Measurements from ENCODE around the gene FARS2.
"Not testable (repeated sequence)": the region's sequence is repeated elsewhere in the genome, so short reads cannot be mapped to it uniquely, and the experiment has no call there.

FARS2 gene

DNA sequence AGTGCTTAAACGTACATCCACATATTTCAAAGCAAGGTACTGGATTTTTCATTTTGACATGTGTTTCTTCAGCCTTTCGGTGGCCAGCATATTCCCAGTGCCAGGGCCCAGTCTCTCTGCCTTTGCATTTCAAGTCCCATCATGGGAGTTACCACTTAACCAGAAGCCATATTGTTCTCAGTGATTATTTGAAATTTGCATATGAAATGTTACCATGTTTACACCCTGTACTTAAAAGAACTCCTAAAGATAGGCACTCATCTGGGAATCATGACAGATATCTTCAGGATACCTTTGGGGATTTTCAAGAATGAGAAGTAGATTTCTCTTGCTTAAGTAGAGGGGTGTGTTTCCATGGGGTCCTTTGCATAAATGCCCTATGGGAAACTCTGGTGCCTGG, 377.9 kb downstream of the FARS2 start:
- DNase-seq = no peak

DNA sequence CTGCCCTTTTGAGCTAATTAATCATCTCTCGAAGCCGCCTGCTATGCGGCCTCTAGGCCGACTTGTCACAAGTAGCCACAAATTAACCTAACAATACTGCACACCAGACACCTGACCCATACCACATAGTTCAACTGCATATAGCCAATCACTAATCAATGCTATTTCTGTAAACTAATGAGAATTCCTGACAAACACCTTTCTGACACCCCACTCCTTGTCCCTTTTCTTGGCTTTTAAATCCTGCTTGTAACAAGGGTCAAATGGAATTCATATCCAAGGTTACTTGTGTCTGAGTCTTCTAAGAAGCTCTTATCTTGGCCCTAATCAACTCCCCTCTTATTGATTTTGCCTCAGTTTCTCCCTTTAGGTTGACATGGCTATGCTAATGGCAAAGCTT, 379.3 kb downstream of the FARS2 start:
- no peak for DNase-seq

DNA sequence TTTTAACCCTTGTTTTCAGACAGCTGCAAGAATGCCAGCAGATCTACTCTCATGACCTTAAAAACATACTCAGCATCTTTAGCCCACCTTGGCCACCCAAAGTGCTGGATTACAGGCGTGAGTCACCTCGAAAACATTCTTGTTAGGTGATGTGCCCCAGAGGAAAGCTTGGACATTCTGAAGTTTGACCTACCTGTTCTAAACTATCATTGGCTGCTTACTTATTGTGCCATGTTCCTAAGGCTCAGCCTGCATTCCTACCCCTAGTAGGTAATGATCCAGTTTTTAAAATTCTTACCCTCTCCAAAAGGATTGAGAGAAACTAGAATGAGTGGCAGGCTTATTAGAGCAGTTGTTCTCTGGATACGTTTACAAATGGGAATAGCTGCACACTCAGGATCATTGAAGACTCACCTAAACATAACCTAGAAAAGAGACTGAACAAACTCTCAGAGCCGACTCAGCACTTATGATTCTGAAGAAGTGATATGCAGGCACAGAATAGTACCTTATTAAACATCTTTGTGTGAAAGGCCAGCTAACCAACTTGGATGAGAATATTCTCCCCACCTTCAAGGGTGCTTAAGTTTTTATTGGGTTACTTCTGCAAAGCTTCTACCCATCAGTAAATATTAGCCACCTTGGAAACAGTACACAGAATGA, 383.3 kb downstream of the FARS2 start:
- no peak for DNase-seq

DNA sequence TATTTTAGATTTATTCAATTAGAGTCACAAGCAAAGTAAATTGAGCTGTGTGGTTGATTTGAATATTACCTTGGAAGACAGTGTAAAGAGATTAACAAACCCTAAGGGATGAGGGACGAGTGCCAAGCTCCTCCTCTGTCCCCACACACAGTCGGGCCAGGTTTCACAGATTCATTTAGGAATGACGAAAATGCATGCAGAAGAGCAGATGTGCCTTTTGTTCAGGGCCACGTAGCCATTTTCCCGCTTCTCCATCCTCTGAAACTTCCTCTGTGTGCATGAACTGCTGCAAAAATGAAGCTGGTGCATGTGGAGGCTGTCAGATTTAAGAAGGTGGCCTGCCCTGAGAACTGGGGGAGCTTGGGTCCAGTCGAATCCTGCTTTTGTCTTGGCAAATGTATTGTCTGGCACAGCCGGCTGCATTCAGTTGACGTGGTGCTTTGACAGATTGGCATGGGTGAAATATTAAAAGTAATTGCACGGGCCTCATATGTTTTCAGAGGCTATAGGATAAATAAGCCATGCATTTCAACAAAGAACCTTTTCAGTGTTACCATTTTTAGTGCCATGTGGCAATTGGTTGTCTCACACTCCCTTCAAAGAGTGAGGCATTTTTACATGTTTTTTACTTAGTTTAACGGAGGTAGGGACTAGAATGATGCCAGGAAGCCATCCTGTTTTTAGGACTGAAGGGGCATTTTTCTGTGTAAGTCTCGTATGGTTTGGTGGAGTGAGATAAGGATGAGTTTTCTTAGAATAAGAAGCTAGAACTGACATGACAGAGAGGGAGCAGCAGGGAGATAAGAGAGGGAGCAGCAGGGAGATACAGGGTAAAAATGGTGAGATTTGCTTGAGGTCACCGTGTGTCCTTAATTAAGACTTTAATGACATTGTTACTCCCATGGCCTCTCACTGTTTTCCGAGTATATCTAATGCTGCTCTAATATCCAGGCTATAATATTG, 384.3 kb downstream of the FARS2 start:
- DNase-seq = peak in 1 of 14 donors; percentile 24

DNA sequence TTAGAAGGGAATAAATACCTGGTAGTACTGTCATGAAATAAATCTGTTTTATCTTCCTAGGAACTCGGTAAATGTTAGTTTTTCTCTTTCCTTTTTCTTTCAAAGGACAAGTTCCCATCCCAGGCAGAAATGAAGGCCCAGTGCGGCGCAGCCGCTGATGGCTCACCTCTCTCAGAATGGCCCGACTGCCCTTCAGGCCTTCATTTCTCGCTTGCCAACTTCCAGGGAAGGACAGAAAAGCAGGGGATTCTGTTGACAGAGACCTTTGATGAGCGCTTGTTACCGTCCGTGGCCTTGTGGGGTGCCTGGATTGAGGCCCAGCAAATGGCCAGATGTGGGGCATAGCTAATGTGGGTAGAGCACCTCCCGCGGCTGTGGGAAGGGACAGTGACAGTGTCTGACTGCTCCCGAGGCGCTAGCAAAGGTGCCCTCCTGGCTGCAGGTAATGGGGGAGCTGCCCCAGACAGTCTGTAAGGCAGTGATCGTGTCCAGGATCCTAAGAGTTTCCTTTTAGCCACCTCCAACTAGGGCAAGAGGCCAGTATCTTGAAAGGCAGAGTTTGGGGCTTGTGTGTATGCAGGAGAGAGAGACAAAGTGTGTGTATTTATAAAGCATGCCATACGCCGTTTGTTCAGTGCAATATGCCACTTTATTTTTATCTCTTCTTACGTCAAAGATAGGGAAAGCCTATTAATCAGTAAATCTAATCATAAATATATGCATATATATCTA, 391.3 kb downstream of the FARS2 start:
- no peak for DNase-seq

DNA sequence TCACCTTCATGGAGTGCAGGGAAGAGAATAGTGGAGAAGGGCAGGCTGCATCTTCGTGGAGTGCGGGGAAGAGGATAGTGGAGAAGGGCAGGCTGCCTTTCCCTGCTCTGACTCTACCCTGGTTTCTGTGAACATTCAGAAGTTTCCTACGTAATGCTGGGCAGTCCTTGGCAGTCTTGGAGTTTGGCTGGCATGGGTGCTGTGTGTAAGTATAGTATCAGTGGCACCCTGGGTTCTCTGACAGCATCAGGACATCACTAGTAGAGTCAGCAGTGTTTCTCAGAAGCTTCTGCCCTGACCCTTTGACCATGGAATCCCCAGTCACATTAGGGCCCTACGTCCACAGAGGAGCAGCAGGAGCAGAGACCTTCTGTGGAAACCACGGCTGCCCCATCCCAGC, 392.5 kb downstream of the FARS2 start:
- DNase-seq = no peak

DNA sequence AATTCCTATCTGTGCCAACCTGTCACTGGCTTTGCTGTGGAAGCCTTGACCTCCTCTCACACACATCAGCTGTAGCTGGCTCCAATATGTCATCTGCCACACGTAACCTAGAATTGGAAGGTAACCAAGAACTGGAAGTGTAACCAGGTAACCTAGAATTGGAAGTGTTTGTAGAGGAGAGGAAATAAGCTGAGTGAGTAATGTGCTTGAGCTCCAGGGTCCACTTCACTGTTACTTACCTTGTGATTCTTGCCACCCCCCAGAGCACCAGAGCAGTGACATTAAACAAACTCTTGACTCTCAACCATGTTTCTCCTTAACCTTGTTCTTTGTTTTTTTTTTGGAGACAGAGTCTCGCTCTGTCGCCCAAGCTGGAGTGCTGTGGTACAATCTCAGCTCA, 394.9 kb downstream of the FARS2 start:
- no peak for DNase-seq

DNA sequence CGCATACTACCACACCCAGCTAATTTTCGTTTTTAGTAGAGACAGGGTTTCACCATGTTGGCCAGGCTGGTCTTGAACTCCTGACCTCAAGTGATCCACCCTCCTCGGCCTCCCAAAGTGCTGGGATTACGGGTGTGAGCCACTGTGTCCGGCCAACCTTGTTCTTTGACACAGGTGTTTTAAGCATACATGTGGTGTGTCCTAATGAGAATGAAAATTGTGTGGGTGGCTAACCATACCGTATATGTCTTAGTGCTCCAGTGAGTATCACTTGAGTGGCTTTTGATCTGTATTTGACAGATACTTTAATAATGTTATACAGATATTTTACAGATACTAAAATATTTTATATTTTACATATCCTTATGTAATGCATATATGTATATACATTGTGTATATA, 395.4 kb downstream of the FARS2 start:
- not testable (repeated sequence) for DNase-seq

DNA sequence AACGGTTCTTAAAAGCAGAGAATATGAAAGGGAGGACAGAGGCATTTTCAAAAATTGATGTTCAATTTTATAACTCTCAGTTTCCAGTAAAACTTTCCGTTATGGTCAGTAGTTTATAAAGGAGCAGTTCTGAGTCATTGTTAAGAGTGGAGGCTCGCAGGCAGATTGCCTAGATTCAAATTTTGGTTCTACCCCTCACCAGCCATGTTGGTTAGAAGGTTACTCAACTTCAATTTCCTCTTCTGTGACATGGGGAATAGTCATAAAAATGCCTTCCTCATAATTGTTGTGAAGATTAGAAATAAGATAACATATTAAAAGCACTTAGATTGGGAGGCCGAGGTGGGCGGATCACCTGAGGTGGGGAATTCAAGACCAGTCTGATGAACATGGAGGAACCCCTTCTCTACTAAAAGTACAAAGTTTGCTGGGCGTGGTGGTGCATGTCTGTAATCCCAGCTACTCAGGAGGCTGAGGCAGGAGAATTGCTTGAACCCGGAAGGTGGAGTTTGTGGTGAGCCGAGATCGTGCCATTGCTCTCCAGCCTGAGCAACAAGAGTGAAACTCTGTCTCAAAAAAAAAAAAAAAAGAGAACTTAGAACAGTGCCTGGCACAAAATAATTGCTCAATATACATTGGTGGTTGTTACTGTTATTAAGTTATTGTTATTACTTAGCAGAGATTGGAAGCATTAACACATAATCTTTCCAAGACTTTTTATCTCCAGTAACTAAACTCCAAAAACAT, 396.5 kb downstream of the FARS2 start:
- DNase-seq = no peak

DNA sequence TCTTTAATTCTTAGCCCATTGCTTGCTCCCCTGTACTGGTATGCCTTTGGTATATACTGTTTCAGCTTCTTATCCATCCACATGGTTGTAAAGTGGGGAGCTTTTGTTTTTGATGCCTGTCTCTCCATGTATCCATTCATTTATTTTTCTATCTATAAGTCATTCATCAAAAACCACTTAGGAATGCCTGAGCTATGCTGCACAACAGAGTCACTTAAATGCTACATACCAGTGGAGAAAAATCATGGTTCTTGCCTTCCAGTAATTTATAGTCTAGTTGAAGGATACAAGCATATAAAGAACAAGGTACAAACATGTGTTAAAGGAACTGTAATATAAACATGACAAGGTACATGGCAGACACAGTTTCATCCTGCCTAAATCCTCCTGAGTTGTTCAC, 398.2 kb downstream of the FARS2 start:
- DNase-seq = no peak

DNA sequence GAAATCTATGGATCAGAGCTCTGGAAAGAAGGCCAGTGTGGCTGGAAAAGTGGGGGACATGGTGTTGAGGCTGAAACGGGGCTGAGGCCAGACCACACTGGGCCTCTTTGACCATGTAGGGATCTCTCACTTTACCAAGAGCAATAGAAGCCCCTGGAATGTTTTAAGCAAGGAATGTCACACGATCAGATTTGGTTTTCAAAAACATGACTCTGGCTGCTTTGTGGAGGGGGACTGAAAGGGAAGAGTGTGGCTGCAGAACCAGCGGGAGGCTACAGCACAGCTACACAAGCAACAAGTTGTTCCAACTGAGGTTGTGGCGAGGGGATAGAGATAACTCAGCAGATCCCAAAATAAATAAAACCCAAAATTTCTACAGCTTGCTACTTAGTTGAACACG, 399.5 kb downstream of the FARS2 start:
- no peak for DNase-seq

DNA sequence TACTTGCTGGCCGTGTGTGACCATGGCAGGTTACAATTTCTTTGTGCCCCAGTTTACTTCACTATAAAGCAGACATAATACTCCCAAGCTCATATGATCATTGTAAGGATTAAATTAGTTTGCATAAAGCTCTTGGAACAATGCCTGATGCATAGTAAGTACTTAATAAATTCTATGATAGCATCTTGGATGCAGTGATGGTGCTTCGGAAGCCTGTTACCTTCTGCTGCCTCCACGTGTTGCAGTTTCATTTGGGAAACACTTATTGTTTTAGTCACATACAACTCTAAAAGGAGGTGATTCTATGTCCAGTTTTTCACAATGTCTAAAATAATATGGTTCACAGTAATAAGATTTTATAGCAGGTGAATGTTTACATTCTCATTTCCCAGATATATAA, 401.5 kb downstream of the FARS2 start:
- DNase-seq = no peak

DNA sequence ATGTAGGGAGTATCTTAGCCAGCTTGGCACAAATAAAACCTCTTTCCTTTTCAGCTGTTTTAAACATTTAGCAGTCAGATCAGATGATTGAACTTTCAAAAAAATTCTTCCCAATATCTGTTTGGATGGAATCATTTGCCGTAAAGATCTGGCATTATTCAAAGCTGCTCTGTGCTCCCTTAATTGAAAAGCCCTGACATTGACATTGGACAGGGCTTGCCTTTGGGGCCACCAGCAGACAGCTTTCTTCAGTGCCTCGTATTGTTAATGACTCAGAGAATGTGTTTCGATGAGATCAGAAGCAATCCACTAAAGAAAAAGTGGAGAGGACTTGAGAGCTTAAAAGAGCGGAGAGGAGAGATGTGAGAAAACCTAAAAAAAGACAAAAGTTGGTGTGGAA, 401.9 kb downstream of the FARS2 start:
- DNase-seq = no peak

DNA sequence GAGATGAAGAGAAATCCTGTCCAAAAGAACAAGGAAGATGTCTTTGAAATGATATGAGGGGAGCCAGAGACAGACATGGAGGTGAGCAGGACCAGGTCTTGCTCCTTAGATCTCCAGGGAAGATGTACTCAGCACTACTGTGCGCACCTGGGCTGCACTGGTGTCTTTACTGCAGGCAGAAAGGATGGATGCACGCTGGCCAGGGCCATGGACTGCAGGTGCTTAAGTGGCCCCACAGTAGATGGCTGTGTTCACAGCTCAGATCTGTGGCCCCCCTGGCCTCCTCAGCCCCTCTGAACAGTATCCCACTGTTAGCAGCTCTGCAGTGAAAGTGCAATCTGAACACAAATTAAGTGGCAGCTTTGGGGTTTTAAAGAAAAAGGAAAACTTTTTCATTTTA, 402.4 kb downstream of the FARS2 start:
- DNase-seq = no peak

DNA sequence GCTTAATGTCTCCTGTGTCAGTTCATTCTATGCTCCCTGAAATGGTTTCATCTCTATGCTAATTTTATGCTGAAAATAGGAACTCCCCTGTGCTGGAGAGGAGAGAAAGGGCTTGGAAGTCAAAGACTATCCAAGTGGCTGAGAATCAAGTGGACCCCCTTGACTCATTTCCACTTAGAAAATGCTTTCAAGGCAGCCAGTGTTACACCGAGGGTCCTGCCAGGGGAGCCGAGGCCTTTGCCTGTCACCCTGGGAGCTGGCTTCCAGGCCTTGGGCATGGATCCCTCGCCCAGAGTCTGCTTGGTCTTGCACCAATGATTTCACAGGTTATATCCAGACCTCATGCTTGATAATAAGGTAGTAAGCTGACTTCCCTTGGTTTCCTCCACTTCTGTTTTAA, 402.8 kb downstream of the FARS2 start:
- peak in 1 of 14 donors; percentile 38 for DNase-seq

DNA sequence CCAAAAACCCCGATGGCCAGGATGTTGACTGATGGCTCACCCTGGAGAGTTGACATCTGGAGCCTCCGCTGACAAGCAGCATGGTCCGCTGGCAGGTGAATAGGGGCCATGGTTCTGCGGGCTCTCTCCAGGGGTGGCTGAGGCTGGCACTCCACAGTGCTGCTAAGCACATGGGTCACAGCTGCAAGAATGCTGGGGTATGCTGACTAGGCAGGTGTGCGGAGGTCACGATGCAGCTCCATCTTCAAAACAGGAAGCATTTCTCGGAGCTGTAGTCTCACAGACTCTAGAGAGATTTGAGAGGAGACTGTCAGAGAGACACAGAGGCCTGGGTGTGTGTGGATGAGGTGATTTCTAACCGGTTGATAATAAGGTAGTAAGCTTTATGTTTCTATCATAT, 403.9 kb downstream of the FARS2 start:
- DNase-seq = no peak

DNA sequence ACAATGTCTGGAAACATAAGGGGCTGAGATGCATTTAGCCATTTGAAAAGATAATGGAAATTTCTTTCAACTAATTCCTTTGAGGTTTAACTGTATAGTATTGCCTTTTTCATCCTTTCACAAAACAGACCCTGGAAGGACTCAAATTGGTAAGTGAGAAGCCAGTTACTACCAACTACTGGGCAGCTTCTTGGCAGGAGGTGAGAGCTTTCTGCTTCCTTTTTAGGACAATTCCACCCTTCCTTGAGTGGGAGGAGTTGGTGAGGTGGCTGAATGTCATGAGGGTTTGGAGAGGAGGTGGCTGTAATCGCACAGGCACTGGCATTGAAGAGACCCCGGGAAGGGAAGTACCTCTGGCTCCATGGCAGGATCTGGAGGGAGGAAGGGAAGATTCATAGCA, 404.4 kb downstream of the FARS2 start:
- no peak for DNase-seq

DNA sequence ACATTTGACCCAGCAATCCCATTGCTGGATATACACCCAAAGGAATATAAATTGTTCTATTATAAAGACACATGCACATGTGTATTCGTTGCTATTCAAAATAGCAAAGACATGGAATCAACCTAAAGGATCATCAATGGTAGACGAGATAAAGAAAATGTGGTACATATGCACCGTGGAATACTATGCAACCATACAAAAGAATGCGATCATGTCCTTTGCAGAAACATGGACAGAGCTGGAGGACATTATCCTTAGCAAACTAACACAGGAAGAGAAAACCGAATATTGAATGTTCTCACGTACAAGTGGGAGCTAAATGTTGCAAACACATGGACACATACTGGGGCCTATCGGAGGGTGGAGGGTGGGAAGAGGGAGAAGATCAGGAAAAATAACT, 405.4 kb downstream of the FARS2 start:
- no peak for DNase-seq

DNA sequence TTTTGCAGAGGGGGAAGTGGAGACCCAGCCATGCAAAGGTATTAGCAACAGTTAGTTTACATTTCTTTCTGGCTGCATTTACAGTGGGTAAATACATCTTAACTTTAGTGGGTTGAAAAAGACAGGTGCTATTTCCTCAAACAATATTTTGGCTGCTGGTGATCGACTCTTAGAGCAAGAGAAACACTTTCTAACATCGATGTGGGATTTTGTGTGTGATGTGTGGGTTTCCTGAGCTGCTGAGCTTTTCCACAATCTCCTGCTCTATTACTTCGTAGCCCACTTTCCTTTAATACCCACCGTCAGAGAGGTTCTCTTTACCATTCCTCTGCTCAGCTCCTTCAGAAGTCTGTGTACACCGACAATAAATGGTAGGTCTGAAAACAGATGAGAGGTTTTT, 406.4 kb downstream of the FARS2 start:
- no peak for DNase-seq

DNA sequence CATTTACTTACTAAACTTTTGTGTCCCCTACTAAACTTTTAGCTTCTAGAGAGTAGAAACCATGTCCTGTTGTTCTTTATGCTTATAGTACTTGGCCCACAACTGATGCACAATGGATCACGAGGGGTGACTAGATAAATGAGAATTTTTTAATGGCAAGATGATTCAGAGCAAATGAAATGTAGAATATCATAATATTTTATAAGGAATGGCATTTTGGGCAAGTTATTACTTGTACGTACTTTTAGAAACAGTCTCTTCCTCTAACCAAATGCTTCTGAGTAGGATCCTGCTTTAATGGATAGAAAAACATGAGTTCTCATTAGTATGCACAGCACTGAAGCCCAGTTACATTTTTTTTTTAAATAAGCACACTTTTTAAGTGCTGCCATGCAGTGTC, 409.1 kb downstream of the FARS2 start:
- DNase-seq = no peak

DNA sequence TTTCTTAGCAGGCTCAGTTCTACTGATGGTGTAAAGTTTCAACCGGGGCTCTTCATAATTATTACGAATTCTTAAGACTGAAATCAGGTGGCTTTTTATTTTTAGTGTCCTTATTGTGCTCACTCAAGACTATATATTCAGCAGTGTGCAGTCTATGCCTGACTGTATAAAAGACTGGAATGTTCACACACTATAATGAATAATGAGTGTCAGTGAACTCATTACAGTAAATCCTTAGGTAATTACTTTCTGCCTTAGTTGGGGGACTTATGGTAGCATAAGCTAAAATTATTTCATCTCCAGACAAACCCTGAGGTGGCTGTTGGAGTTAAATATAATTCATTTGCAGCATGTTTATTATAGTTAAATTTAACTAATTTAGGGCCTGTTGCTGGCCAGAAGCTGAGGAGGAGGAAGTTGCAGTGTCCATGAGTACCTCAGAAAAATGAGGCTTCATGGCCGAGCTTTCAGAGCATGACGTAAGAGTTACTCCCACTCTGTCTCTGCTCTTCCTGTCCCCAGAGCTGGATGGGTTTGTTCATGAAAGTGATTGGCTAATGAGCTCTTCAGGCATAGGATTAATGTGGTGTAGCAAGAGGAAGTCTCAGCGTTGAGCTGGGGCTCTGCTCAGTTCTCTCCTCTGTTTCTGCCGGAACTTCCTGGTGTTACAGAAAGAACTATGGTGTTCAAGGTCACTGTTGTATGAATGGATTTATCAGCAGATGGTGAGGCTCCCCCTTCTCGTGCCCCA, 409.7 kb downstream of the FARS2 start:
- DNase-seq = no peak
